DMS53 treated with DMSO at 0.1 percent for 48 hours (cell line): ENCODE measurements around the gene MYRIP.
"Not testable (repeated sequence)": the region's sequence is repeated elsewhere in the genome, so short reads cannot be mapped to it uniquely, and the experiment has no call there.

Experiments
- DNase-seq: peaks from one replicate; lab custom pipeline; 2025; ENCODE audit not compliant: unreplicated experiment; lab: John Stamatoyannopoulos, UW

The MYRIP gene

GRCh38 chr3:40116478-40117177 lies 307.2 kb downstream of the MYRIP start:
- DNase-seq: no peak

GRCh38 chr3:40118091-40118490 lies 308.7 kb downstream of the MYRIP start:
- DNase-seq: no peak

GRCh38 chr3:40120067-40120692 lies 310.8 kb downstream of the MYRIP start:
- no peak for DNase-seq

- peak; percentile 5 for DNase-seq
Observed at GRCh38 chr3:40120806-40121205, 311.4 kb downstream of the MYRIP start.

- DNase-seq: no peak
Observed at GRCh38 chr3:40124918-40125317, 315.5 kb downstream of the MYRIP start.

GRCh38 chr3:40128166-40128565 lies 318.8 kb downstream of the MYRIP start:
- no peak for DNase-seq

GRCh38 chr3:40129510-40129909 lies 320.1 kb downstream of the MYRIP start:
- DNase-seq: no peak

- DNase-seq: no peak
Observed at GRCh38 chr3:40129981-40130380, 320.6 kb downstream of the MYRIP start.

- DNase-seq: no peak
Observed at GRCh38 chr3:40130721-40131120, 321.3 kb downstream of the MYRIP start.

- DNase-seq: not testable (repeated sequence)
Observed at GRCh38 chr3:40133886-40134575, 324.6 kb downstream of the MYRIP start.

GRCh38 chr3:40137591-40138295 lies 328.3 kb downstream of the MYRIP start:
- no peak for DNase-seq

- DNase-seq: no peak
Observed at GRCh38 chr3:40143283-40144090, 334.1 kb downstream of the MYRIP start.

- no peak for DNase-seq
Observed at GRCh38 chr3:40148827-40149226, 339.4 kb downstream of the MYRIP start.

- peak; percentile 42 for DNase-seq
Observed at GRCh38 chr3:40152482-40153133, 343.2 kb downstream of the MYRIP start.

GRCh38 chr3:40160933-40161332 lies 351.5 kb downstream of the MYRIP start:
- no peak for DNase-seq

GRCh38 chr3:40162616-40163015 lies 353.2 kb downstream of the MYRIP start:
- DNase-seq: no peak

- DNase-seq: no peak
Observed at GRCh38 chr3:40166997-40167396, 357.6 kb downstream of the MYRIP start.

- no peak for DNase-seq
Observed at GRCh38 chr3:40167958-40168357, 358.5 kb downstream of the MYRIP start.

- DNase-seq: no peak
Observed at GRCh38 chr3:40169983-40170382, 360.6 kb downstream of the MYRIP start.

- no peak for DNase-seq
Observed at GRCh38 chr3:40170395-40170794, 361.0 kb downstream of the MYRIP start.
